H1 (cell line): ENCODE data around the gene KCNK15. TPM values are rescaled to one million over a fixed set of nuclear protein-coding genes. Genes with fewer than 3 reads are reported as not detected.

ENCODE experiments used
- CTCF ChIA-PET: fragments of 300-600 bp; sonication (Branson Sonifier 250); formaldehyde crosslinking; loops from one replicate; lab custom pipeline; 2021; ENCODE audit not compliant: partially characterized antibody; lab: Charles Lee
- POLR2A ChIA-PET: fragments of 300-600 bp; sonication (Branson Sonifier 250); formaldehyde crosslinking; loops from one replicate; lab custom pipeline; 2021; ENCODE audit warnings: inconsistent platforms; ENCODE audit not compliant: partially characterized antibody; lab: Charles Lee
- DNase-seq, 2 experiments: peaks; one replicate each; pipeline versions ENCODE4 v3.0.0 to v3.0.0-alpha.2; 2010 to 2022; ENCODE audit warnings: low spot score in 2 of 2, low read depth in 1 of 2, mixed read lengths in 1 of 2
- FAIRE-seq: peaks from 2 replicates; lab custom pipeline; 2011; peaks lifted over from hg19 to GRCh38; lab: Jason Lieb, UNC
- H2AFZ ChIP-seq: 2 replicates; pipeline ENCODE4 v1.8.1; 2012; ENCODE audit warnings: low read length, inconsistent platforms
- H2AK5ac ChIP-seq: 2 replicates; pipeline ENCODE4 v1.6.1; 2013; ENCODE audit warnings: low read depth, low read length
- H2BK120ac ChIP-seq: replicated peaks from 2 replicates; pipeline ENCODE3; 2013; ENCODE audit warnings: low read depth, low read length, inconsistent platforms
- H2BK12ac ChIP-seq: 2 replicates; pipeline ENCODE4 v1.6.1; 2013; ENCODE audit warnings: low read depth, low read length
- H2BK15ac ChIP-seq: 2 replicates; pipeline ENCODE4 v1.6.1; 2013; ENCODE audit warnings: low read length
- H2BK20ac ChIP-seq: 2 replicates; pipeline ENCODE4 v1.6.1; 2013; ENCODE audit warnings: low read length
- H2BK5ac ChIP-seq: 2 replicates; pipeline ENCODE4 v1.6.1; 2013; ENCODE audit warnings: low read depth, low read length
- H3K14ac ChIP-seq: 2 replicates; pipeline ENCODE4 v1.6.1; 2013; ENCODE audit warnings: inconsistent platforms; ENCODE audit not compliant: insufficient read length
- H3K18ac ChIP-seq: 2 replicates; pipeline ENCODE4 v1.6.1; 2013; ENCODE audit warnings: low read length; ENCODE audit errors: extremely low read depth
- H3K23ac ChIP-seq: 2 replicates; pipeline ENCODE4 v1.6.1; 2013; ENCODE audit warnings: inconsistent platforms; ENCODE audit not compliant: insufficient read length
- H3K23me2 ChIP-seq: 2 replicates; pipeline ENCODE4 v1.6.1; 2013; ENCODE audit warnings: low read depth, low read length
- H3K27ac ChIP-seq: 2 replicates; pipeline ENCODE4 v1.6.1; 2011; ENCODE audit warnings: low read depth, low read length, inconsistent platforms
- H3K27me3 ChIP-seq, 4 experiments: replicated peaks in 1 of 4; 1 replicate in 1 of 4; 2 replicates in 3 of 4; pipeline versions ENCODE4 v1.6.1 to v1.8.1; 2011 to 2013; ENCODE audit warnings: low read length in 3 of 4, mild to moderate bottlenecking in 3 of 4, inconsistent platforms in 2 of 4, mixed read lengths in 2 of 4, moderate library complexity in 1 of 4; ENCODE audit not compliant: control insufficient read depth in 3 of 4, insufficient read depth in 3 of 4; ENCODE audit errors: extremely low read depth in 1 of 4
- H3K36me3 ChIP-seq, 4 experiments: 2 replicates each; pipeline versions ENCODE4 v1.6.1 to v1.8.1; 2011 to 2013; ENCODE audit warnings: mild to moderate bottlenecking in 4 of 4, low read length in 3 of 4, moderate library complexity in 2 of 4, control low read depth in 1 of 4, inconsistent platforms in 1 of 4; ENCODE audit not compliant: insufficient read depth in 4 of 4, control insufficient read depth in 2 of 4
- H3K4ac ChIP-seq: replicated peaks from 2 replicates; pipeline ENCODE3; 2013; ENCODE audit warnings: low read length, low read depth, mixed read lengths, inconsistent platforms; ENCODE audit not compliant: insufficient read length
- H3K4me1 ChIP-seq, 4 experiments: replicated peaks in 1 of 4; 1 replicate in 1 of 4; 2 replicates in 3 of 4; pipeline versions ENCODE4 v1.6.1 to v1.8.1; 2011 to 2013; ENCODE audit warnings: low read length in 3 of 4, inconsistent platforms in 2 of 4, mixed read lengths in 1 of 4; ENCODE audit not compliant: insufficient read depth in 4 of 4, control insufficient read depth in 3 of 4
- H3K4me2 ChIP-seq, 2 experiments: 2 replicates each; pipeline versions ENCODE4 v1.6.1 to v1.8.1; 2011 to 2013; ENCODE audit warnings: low read depth in 2 of 2, low read length in 2 of 2, control low read depth in 1 of 2, inconsistent platforms in 1 of 2, mild to moderate bottlenecking in 1 of 2; ENCODE audit not compliant: insufficient read depth in 1 of 2
- H3K4me3 ChIP-seq, 4 experiments: fragments of 200-600, 300-600 bp in 1 of 4; sonication (generic), shearing (Covaris generic), sonication (Bioruptor Twin) in 1 of 4; 2 replicates each; pipeline versions ENCODE4 v1.5.1 to v1.8.1; 2011 to 2016; ENCODE audit warnings: low read length in 4 of 4, low read depth in 3 of 4, control low read depth in 2 of 4, inconsistent platforms in 2 of 4, mild to moderate bottlenecking in 2 of 4, mixed read lengths in 1 of 4, moderate library complexity in 1 of 4; ENCODE audit not compliant: insufficient read depth in 2 of 4; ENCODE audit errors: extremely low read depth in 1 of 4
- H3K56ac ChIP-seq: replicated peaks from 2 replicates; pipeline ENCODE3; 2013; ENCODE audit warnings: low read depth, mild to moderate bottlenecking, mixed read lengths, low read length, inconsistent platforms; ENCODE audit not compliant: insufficient read length
- H3K79me1 ChIP-seq: 2 replicates; pipeline ENCODE4 v1.6.1; 2013; ENCODE audit warnings: low read depth, low read length, control low read depth
- H3K79me2 ChIP-seq, 2 experiments: 2 replicates each; pipeline versions ENCODE4 v1.6.1 to v1.8.1; 2012 to 2013; ENCODE audit warnings: low read length in 2 of 2, mild to moderate bottlenecking in 2 of 2, inconsistent platforms in 1 of 2; ENCODE audit not compliant: insufficient read depth in 2 of 2, control insufficient read depth in 1 of 2
- H3K9ac ChIP-seq, 4 experiments: replicated peaks in 1 of 4; 1 replicate in 1 of 4; 2 replicates in 3 of 4; pipeline versions ENCODE4 v1.6.1 to v1.8.1; 2011 to 2013; ENCODE audit warnings: low read depth in 3 of 4, low read length in 3 of 4, control low read depth in 2 of 4, mild to moderate bottlenecking in 2 of 4, moderate library complexity in 2 of 4, inconsistent platforms in 1 of 4; ENCODE audit errors: extremely low read depth in 1 of 4
- H3K9me3 ChIP-seq, 2 experiments: 2 replicates each; pipeline versions ENCODE4 v1.6.1 to v1.8.1; 2012 to 2013; ENCODE audit warnings: mild to moderate bottlenecking in 2 of 2, moderate library complexity in 2 of 2, control low read depth in 1 of 2, inconsistent platforms in 1 of 2, low read depth in 1 of 2, low read length in 1 of 2, mixed read lengths in 1 of 2; ENCODE audit not compliant: insufficient read depth in 2 of 2
- H4K20me1 ChIP-seq, 2 experiments: replicated peaks in 1 of 2; 2 replicates each; pipeline versions ENCODE3 to v1.8.1; 2011 to 2013; ENCODE audit warnings: inconsistent platforms in 2 of 2, low read length in 2 of 2, mild to moderate bottlenecking in 1 of 2; ENCODE audit not compliant: insufficient read depth in 2 of 2, control insufficient read depth in 1 of 2
- H4K5ac ChIP-seq: 2 replicates; pipeline ENCODE4 v1.6.1; 2013; ENCODE audit warnings: low read length, low read depth, mixed read lengths, inconsistent platforms; ENCODE audit not compliant: insufficient read length
- H4K8ac ChIP-seq: 2 replicates; pipeline ENCODE4 v1.8.0; 2013; ENCODE audit warnings: mild to moderate bottlenecking, moderate library complexity, low read length, inconsistent platforms; ENCODE audit not compliant: insufficient read depth; ENCODE audit errors: extremely low read depth
- H4K91ac ChIP-seq: replicated peaks from 2 replicates; pipeline ENCODE3; 2013; ENCODE audit warnings: low read length, mixed read lengths, inconsistent platforms; ENCODE audit not compliant: insufficient read length
- BACH1 ChIP-seq: IDR thresholded peaks from 2 replicates; pipeline ENCODE4 v1.6.1; 2012; ENCODE audit warnings: low read length, improper control_type of control experiment
- CEBPB ChIP-seq: IDR thresholded peaks from 2 replicates; pipeline ENCODE4 v1.6.1; 2012; ENCODE audit warnings: low read depth, low read length
- CREB1 ChIP-seq: IDR thresholded peaks from 2 replicates; pipeline ENCODE4 v1.6.1; 2012; ENCODE audit warnings: inconsistent platforms
- EZH2 ChIP-seq: fragments of 200-600 bp; sonication (generic); IDR thresholded peaks from 2 replicates; pipeline ENCODE4 v1.7.1; 2012; ENCODE audit warnings: low read depth, mild to moderate bottlenecking, moderate library complexity, low read length, inconsistent platforms; ENCODE audit not compliant: severe bottlenecking
- HDAC2 ChIP-seq, 2 experiments: fragments of 300-600 bp in 1 of 2; sonication (generic) in 1 of 2; IDR thresholded peaks; 2 replicates each; pipeline ENCODE4 v1.6.1; 2011 to 2012; ENCODE audit warnings: low read depth in 2 of 2, low read length in 2 of 2, mild to moderate bottlenecking in 2 of 2, moderate library complexity in 2 of 2, borderline replicate concordance in 1 of 2, inconsistent platforms in 1 of 2
- KDM1A ChIP-seq: fragments of 200-600, 300-600 bp; sonication (generic); IDR thresholded peaks from 2 replicates; pipeline ENCODE4 v1.7.1; 2016; ENCODE audit warnings: mild to moderate bottlenecking, low read length, borderline replicate concordance
- MAFK ChIP-seq: IDR thresholded peaks from 2 replicates; pipeline ENCODE4 v1.6.1; 2012; ENCODE audit warnings: low read depth, mild to moderate bottlenecking, improper control_type of control experiment, low read length
- NANOG ChIP-seq: IDR thresholded peaks from 2 replicates; pipeline ENCODE4 v1.6.1; 2011; ENCODE audit warnings: low read length, low read depth, mild to moderate bottlenecking, inconsistent platforms; ENCODE audit not compliant: insufficient read depth, poor library complexity, severe bottlenecking
- RFX5 ChIP-seq: IDR thresholded peaks from 2 replicates; pipeline ENCODE4 v1.6.1; 2011; ENCODE audit warnings: low read depth, low read length, improper control_type of control experiment, borderline replicate concordance
- RXRA ChIP-seq: IDR thresholded peaks from 2 replicates; pipeline ENCODE4 v1.6.1; 2011; ENCODE audit warnings: low read depth, mild to moderate bottlenecking, low read length, moderate library complexity; ENCODE audit not compliant: insufficient read depth
- SIN3A ChIP-seq, 2 experiments: IDR thresholded peaks in 1 of 2; conservative IDR thresholded peaks in 1 of 2; 2 replicates each; pipeline ENCODE4 v1.6.1; 2011 to 2012; ENCODE audit warnings: low read length in 2 of 2, improper control_type of control experiment in 1 of 2, low read depth in 1 of 2, mild to moderate bottlenecking in 1 of 2
- SRF ChIP-seq: IDR thresholded peaks from 2 replicates; pipeline ENCODE4 v1.6.1; 2011; ENCODE audit warnings: mild to moderate bottlenecking, low read depth, low read length, moderate library complexity
- TBP ChIP-seq: IDR thresholded peaks from 2 replicates; pipeline ENCODE4 v1.6.1; 2011; ENCODE audit warnings: low read depth, low read length, improper control_type of control experiment
- TCF12 ChIP-seq: IDR thresholded peaks from 2 replicates; pipeline ENCODE4 v1.6.1; 2011; ENCODE audit warnings: low read depth, mild to moderate bottlenecking, low read length
- WGBS, 2 experiments: shearing (Covaris generic) in 1 of 2; methylation state at CpG; one replicate each; pipeline versions ENCODE4 v1.1.6 to v1.1.7; 2013 to 2015; ENCODE audit warnings: low lambda C conversion rate in 2 of 2, mixed read lengths in 2 of 2, inconsistent platforms in 1 of 2, low coverage in 1 of 2, missing lambda C conversion rate in 1 of 2; ENCODE audit not compliant: insufficient replicate concordance in 2 of 2, insufficient coverage in 1 of 2, insufficient read length in 1 of 2; ENCODE audit errors: extremely low coverage in 1 of 2, missing lambda C conversion rate in 1 of 2; 5-methylcytosine and 5-hydroxymethylcytosine counted together
- polyA plus RNA-seq, 7 experiments: library from polyadenylated mRNA; depleted of rRNA in 3 of 7; stranded (reverse) in 5 of 7; unstranded in 2 of 7; fragments of >200 nt in 5 of 7; fragments of 200-250 nt in 2 of 7; gene quantifications; 1 replicate in 5 of 7; 2 replicates in 1 of 7; 4 replicates in 1 of 7; pipeline versions ENCODE4 v1.2.1 to v1.2.3, GENCODE V29; 2011 to 2013; ENCODE audit warnings: missing spikeins in 2 of 7, mixed read lengths in 2 of 7
- total RNA-seq: library from RNA; stranded (reverse); fragmentation: NEBNext Ultra II Directional; extraction: Animal tissue kit (Norgen Biotek cat#: 25700); gene quantifications from 2 replicates; pipeline ENCODE4 v1.2.1, GENCODE V29; 2021

KCNK15 gene
- total and polyA plus RNA-seq, 2 of the 8 experiments (the other 6 are each of a cell fraction or from before 2014, with no cell fraction given), result 0.24 to 0.33 TPM

DNA sequence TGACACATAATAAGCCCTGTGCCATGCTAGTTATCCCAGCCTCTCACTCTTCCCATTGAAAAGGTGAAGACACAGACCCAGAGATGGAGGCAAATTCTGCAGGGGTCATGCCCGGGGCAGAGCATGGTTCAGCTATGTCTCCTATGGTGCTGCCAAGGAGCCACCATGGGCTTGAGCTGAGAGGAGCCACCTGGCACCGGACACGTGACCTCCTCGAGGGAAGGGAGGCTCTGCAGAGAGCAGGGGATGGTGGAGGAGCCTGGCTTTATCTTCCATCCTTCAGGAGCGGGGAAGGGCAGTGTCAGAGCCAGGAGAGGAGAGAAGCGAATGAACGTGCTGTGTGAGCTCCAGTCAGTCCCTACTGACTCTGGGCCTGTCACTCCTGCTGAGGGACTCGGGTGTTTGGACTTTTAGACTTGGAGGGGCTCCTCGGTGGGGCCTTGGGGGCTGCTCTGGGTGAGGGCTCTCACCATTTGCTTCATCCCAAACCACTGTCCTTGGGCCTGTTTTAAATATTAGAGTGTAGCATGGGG lies 41.6 kb upstream of the KCNK15 start:
- Histone ChIP-seq H3K18ac (no peak overlapping the region), H3K79me1 (no peaks in the 10 kb centered on the region), H4K91ac (no peak overlapping the region), H4K20me1 (no peaks in the 10 kb centered on the region), H3K4me2 (no peak overlapping the region), H3K4me3 (no peak overlapping the region), H3K56ac (no peak overlapping the region), H3K23ac (no peak overlapping the region), H2AK5ac (no peak overlapping the region), H3K4ac (no peak overlapping the region), H3K4me1 (peaks cover 0 to 14% (median 10%) of the 10 kb centered on the region in 4 experiments; a peak in 6 of 7 replicates), H3K79me2 (no peaks in the 10 kb centered on the region), H3K9ac (no peak overlapping the region), H4K8ac (no peak overlapping the region), H2BK12ac (no peak overlapping the region), H2BK5ac (no peak overlapping the region), H2BK20ac (no peak overlapping the region), H3K27me3 (no peaks in the 10 kb centered on the region), H3K14ac (no peak overlapping the region), H2BK120ac (no peak overlapping the region), H2BK15ac (no peak overlapping the region), H2AFZ (no peak overlapping the region), H3K36me3 (no peaks in the 10 kb centered on the region), H4K5ac (no peak overlapping the region), H3K27ac (no peak overlapping the region), H3K23me2 (no peaks in the 10 kb centered on the region; the same call in 1 of the 2 replicates), H3K9me3 (no peaks in the 10 kb centered on the region)
- WGBS, 2 experiments, result 84% methylated on average over 8 of the region's 9 CpGs; no CpG with 5 or more reads in 1 of the 2 experiments
- DNase-seq (no peak), FAIRE-seq (no peak)
- ChIA-PET POLR2A (interaction anchor here (1.0 kb wide), 1 partner anchor 11 kb away, joined by 3 read pairs; the partner anchor contains the start of gene CCN5), CTCF (interaction anchor here (7.9 to 8.6 kb wide), 2 partner anchors 19 to 20 kb away, joined by 72 to 180 read pairs; partner anchors contain the start of gene CCN5)
- TF ChIP-seq KDM1A, result no peak
- TF ChIP-seq TBP, result no peak
- TF ChIP-seq EZH2, result no peak
- no peak for TF ChIP-seq RFX5
- no peak for TF ChIP-seq BACH1
- no peak for TF ChIP-seq HDAC2 (IDR thresholded peaks at IDR 0.05; ENCODE audit: borderline replicate concordance in 1 of 2, low read depth in 2 of 2, low read length in 2 of 2)
- no peak for TF ChIP-seq SRF
- TF ChIP-seq TCF12, result no peak
- TF ChIP-seq CREB1, result no peak
- TF ChIP-seq SIN3A (conservative IDR thresholded peaks at IDR 0.05 in 1 of 2, IDR thresholded peaks at IDR 0.05 in 1 of 2; ENCODE audit: low read depth in 1 of 2, low read length in 2 of 2), result no peak
- no peak for TF ChIP-seq MAFK
- no peak for TF ChIP-seq NANOG
- no peak for TF ChIP-seq RXRA
- no peak for TF ChIP-seq CEBPB
